Tibial nerve (tissue), 4 donors: Measurements from ENCODE around the gene TFIP11. TPM values are rescaled to one million over a fixed set of nuclear protein-coding genes. Genes with fewer than 3 reads are reported as not detected.

Experiments
- DNase-seq, 2 donors: peaks; one replicate each; pipeline ENCODE4 v3.0.0-alpha.2; 2019; ENCODE audit warnings: low spot score in 2 of 2
- H3K27ac ChIP-seq, 4 donors: fragments of 200-600 bp; sonication (generic) in 3 of 4; one replicate each; pipeline ENCODE4 v1.5.1; 2017 to 2019; ENCODE audit warnings: mild to moderate bottlenecking in 1 of 4
- H3K27me3 ChIP-seq, 2 donors: fragments of 200-600 bp; sonication (generic) in 1 of 2; one replicate each; pipeline versions ENCODE4 v1.5.1 to v1.6.0; 2017 to 2019
- H3K36me3 ChIP-seq, 3 donors: fragments of 200-600 bp; sonication (generic); one replicate each; pipeline ENCODE4 v1.5.1; 2018 to 2019
- H3K4me1 ChIP-seq, 4 donors: fragments of 200-600 bp; sonication (generic) in 3 of 4; one replicate each; pipeline ENCODE4 v1.5.1; 2017 to 2019
- H3K4me3 ChIP-seq, 4 donors: fragments of 200-600 bp; sonication (generic) in 3 of 4; one replicate each; pipeline ENCODE4 v1.5.1; 2017 to 2019; ENCODE audit warnings: mild to moderate bottlenecking in 1 of 4, moderate library complexity in 1 of 4
- H3K9me3 ChIP-seq, 4 donors: fragments of 200-600 bp; sonication (generic) in 3 of 4; one replicate each; pipeline ENCODE4 v1.5.1; 2017 to 2019
- CTCF ChIP-seq, 5 experiments: fragments of 200-600 bp in 3 of 5; fragments of 450-650 bp in 2 of 5; sonication (generic) in 3 of 5; IDR thresholded peaks; one replicate each; pipeline ENCODE4 v1.5.1; 2016 to 2019; ENCODE audit warnings: antibody characterized with exemption in 5 of 5, mild to moderate bottlenecking in 3 of 5, moderate library complexity in 2 of 5
- EP300 ChIP-seq, 2 donors: sonication (generic); formaldehyde crosslinking; IDR thresholded peaks; one replicate each; pipeline ENCODE4 v1.6.1; 2017; ENCODE audit warnings: antibody characterized with exemption in 2 of 2, mild to moderate bottlenecking in 1 of 2
- POLR2A ChIP-seq, 2 donors: fragments of 450-650 bp; IDR thresholded peaks; one replicate each; pipeline ENCODE4 v1.6.1; 2017; ENCODE audit warnings: antibody characterized with exemption in 2 of 2, mild to moderate bottlenecking in 2 of 2, moderate library complexity in 2 of 2
- WGBS, 2 donors: methylation state at CpG; one replicate each; pipeline ENCODE4 v1.1.5; 2018; 5-methylcytosine and 5-hydroxymethylcytosine counted together
- total RNA-seq, 4 donors: library from RNA; depleted of rRNA; stranded (reverse); fragments of >200 nt; gene quantifications; one replicate each; pipeline ENCODE4 v1.1.0, GENCODE V29; 2016

Gene TFIP11
- total RNA-seq, 4 donors from 2014 or later, result 15.5 to 23.9 (median 19.3) TPM

- H3K27ac ChIP-seq, result no peak overlapping the region
- no peaks in the 10 kb centered on the region for H3K27me3 ChIP-seq
- no peaks in the 10 kb centered on the region for H3K9me3 ChIP-seq
- TF ChIP-seq CTCF (IDR thresholded peaks at IDR 0.05) (no peak), POLR2A (IDR thresholded peaks at IDR 0.05) (no peak), EP300 (IDR thresholded peaks at IDR 0.05) (no peak)
- H3K4me1 ChIP-seq, result peaks cover 0 to 7% (median 0%) of the 10 kb centered on the region in 4 donors
- H3K4me3 ChIP-seq, result no peak overlapping the region
- peaks cover 0 to 87% (median 4%) of the 10 kb centered on the region in 3 donors for H3K36me3 ChIP-seq
- DNase-seq, result no peak
- 81 to 84% methylated on average over 6 of the region's 6 CpGs for WGBS, 2 donors
These were observed 52.1 kb downstream of the TFIP11 start for GRCh38 chr22:26460202-26460601.

GRCh38 chr22:26457661-26458272, 54.5 kb downstream of the TFIP11 start:
- Histone ChIP-seq H3K4me1 (no peaks in the 10 kb centered on the region), H3K4me3 (no peak overlapping the region), H3K27me3 (no peaks in the 10 kb centered on the region), H3K9me3 (no peaks in the 10 kb centered on the region), H3K27ac (no peak overlapping the region), H3K36me3 (peaks cover 0 to 81% (median 4%) of the 10 kb centered on the region in 3 donors)
- no peak for DNase-seq
- WGBS, 2 donors, result 95 to 96% methylated on average over 26 of the region's 26 CpGs
- TF ChIP-seq POLR2A (IDR thresholded peaks at IDR 0.05) (no peak), EP300 (IDR thresholded peaks at IDR 0.05) (no peak), CTCF (IDR thresholded peaks at IDR 0.05) (no peak)

- Histone ChIP-seq H3K27ac (no peak overlapping the region), H3K4me3 (no peak overlapping the region), H3K36me3 (peaks cover 3 to 89% (median 14%) of the 10 kb centered on the region in 3 donors), H3K27me3 (no peaks in the 10 kb centered on the region), H3K4me1 (no peaks in the 10 kb centered on the region), H3K9me3 (no peaks in the 10 kb centered on the region)
- DNase-seq, result no peak
- WGBS, 2 donors, result 86 to 88% methylated on average over 5 of the region's 5 CpGs
- TF ChIP-seq EP300 (IDR thresholded peaks at IDR 0.05), result no peak
- TF ChIP-seq POLR2A (IDR thresholded peaks at IDR 0.05), result no peak
- TF ChIP-seq CTCF (IDR thresholded peaks at IDR 0.05), result no peak
These were observed 58.3 kb downstream of the TFIP11 start for GRCh38 chr22:26453812-26454500.

GRCh38 chr22:26453216-26453615, 59.1 kb downstream of the TFIP11 start:
- Histone ChIP-seq H3K27ac (no peak overlapping the region), H3K4me1 (no peaks in the 10 kb centered on the region), H3K27me3 (no peaks in the 10 kb centered on the region), H3K36me3 (peaks cover 3 to 82% (median 14%) of the 10 kb centered on the region in 3 donors), H3K4me3 (no peak overlapping the region), H3K9me3 (no peaks in the 10 kb centered on the region)
- DNase-seq, result no peak
- TF ChIP-seq CTCF (IDR thresholded peaks at IDR 0.05), result no peak
- no peak for TF ChIP-seq POLR2A (IDR thresholded peaks at IDR 0.05)
- no peak for TF ChIP-seq EP300 (IDR thresholded peaks at IDR 0.05)
- WGBS, 2 donors, result 91 to 98% methylated on average over 9 of the region's 9 CpGs
